GM23338 (cell line): ENCODE data around the gene SERINC4.

Experiments
- CTCF ChIP-seq, 2 experiments: fragments of 200-600 bp in 1 of 2; sonication (generic) in 1 of 2; conservative IDR thresholded peaks; 2 replicates each; pipeline versions ENCODE4 v1.5.1 to v1.6.1; 2016 to 2017; ENCODE audit warnings: antibody characterized with exemption in 2 of 2, low read depth in 2 of 2, mild to moderate bottlenecking in 2 of 2, moderate library complexity in 1 of 2
- EZH2 ChIP-seq: fragments of 200-600 bp; sonication (generic); IDR thresholded peaks from one replicate; pipeline ENCODE4 v1.8.0; 2017; ENCODE audit warnings: antibody characterized with exemption, mild to moderate bottlenecking, low read depth; ENCODE audit not compliant: unreplicated experiment
- POLR2AphosphoS5 ChIP-seq: IDR thresholded peaks from 2 replicates; pipeline ENCODE4 v1.6.1; 2016; ENCODE audit warnings: antibody characterized with exemption, low read depth
- ZNF114 ChIP-seq: fragments of 250-450 bp; sonication (Bioruptor Pico); IDR thresholded peaks from 2 replicates; pipeline ENCODE4 v1.5.0; 2020; ENCODE audit warnings: mild to moderate bottlenecking, moderate library complexity

GRCh38 chr15:43808960-43809678, 9.1 kb upstream of the SERINC4 start:
- TF ChIP-seq CTCF (conservative IDR thresholded peaks at IDR 0.05; ENCODE audit: low read depth in 2 of 2) (no peak), EZH2 (no peak), ZNF114 (CRISPR knock-in tag) (no peak), POLR2AphosphoS5 (no peak)
